Measurements from ENCODE around the gene RINT1.
"Not testable (repeated sequence)": the region's sequence is repeated elsewhere in the genome, so short reads cannot be mapped to it uniquely, and the experiment has no call there.

The RINT1 gene

GRCh38 chr7:105496521-105496920 lies 35.5 kb upstream of the RINT1 start:
- no peak for DNase-seq
- TF ChIP-seq CTCF (IDR thresholded peaks at IDR 0.05; ENCODE audit: low read depth, low read length), result no peak
- H3K27ac ChIP-seq, result no peak overlapping the region
- H3K27me3 ChIP-seq (ENCODE audit: insufficient read depth, low read depth, severe bottlenecking), result no peaks in the 10 kb centered on the region
- no peaks in the 10 kb centered on the region for H3K9me3 ChIP-seq (ENCODE audit: severe bottlenecking)
- H3K4me3 ChIP-seq (ENCODE audit: low read depth, low read length), result no peak overlapping the region
- H3K36me3 ChIP-seq, result peaks cover 26% of the 10 kb centered on the region

GRCh38 chr7:105497016-105497415 lies 35.0 kb upstream of the RINT1 start:
- no peak for DNase-seq
- Histone ChIP-seq H3K27ac (no peak overlapping the region), H3K9me3 (ENCODE audit: severe bottlenecking) (no peaks in the 10 kb centered on the region), H3K36me3 (peaks cover 28% of the 10 kb centered on the region), H3K27me3 (ENCODE audit: insufficient read depth, low read depth, severe bottlenecking) (no peaks in the 10 kb centered on the region), H3K4me3 (ENCODE audit: low read depth, low read length) (no peak overlapping the region)
- TF ChIP-seq CTCF (IDR thresholded peaks at IDR 0.05; ENCODE audit: low read depth, low read length), result no peak

- no peak for DNase-seq
- no peak overlapping the region for H3K4me3 ChIP-seq (ENCODE audit: low read depth, low read length)
- no peak for TF ChIP-seq CTCF (IDR thresholded peaks at IDR 0.05; ENCODE audit: low read depth, low read length)
- H3K27me3 ChIP-seq (ENCODE audit: insufficient read depth, low read depth, severe bottlenecking), result no peaks in the 10 kb centered on the region
- peaks cover 72% of the 10 kb centered on the region for H3K36me3 ChIP-seq
- H3K27ac ChIP-seq, result no peak overlapping the region
- H3K9me3 ChIP-seq (ENCODE audit: severe bottlenecking), result no peaks in the 10 kb centered on the region
Measured at GRCh38 chr7:105502173-105502572, 29.8 kb upstream of the RINT1 start.

GRCh38 chr7:105512415-105512814 lies 19.6 kb upstream of the RINT1 start:
- H3K36me3 ChIP-seq, result peaks cover 17% of the 10 kb centered on the region
- no peak overlapping the region for H3K4me3 ChIP-seq (ENCODE audit: low read depth, low read length)
- no peak for TF ChIP-seq CTCF (IDR thresholded peaks at IDR 0.05; ENCODE audit: low read depth, low read length)
- no peaks in the 10 kb centered on the region for H3K27me3 ChIP-seq (ENCODE audit: insufficient read depth, low read depth, severe bottlenecking)
- no peaks in the 10 kb centered on the region for H3K9me3 ChIP-seq (ENCODE audit: severe bottlenecking)
- no peak for DNase-seq
- no peak overlapping the region for H3K27ac ChIP-seq

GRCh38 chr7:105512926-105513526 lies 19.0 kb upstream of the RINT1 start:
- DNase-seq, result no peak
- no peak overlapping the region for H3K4me3 ChIP-seq (ENCODE audit: low read depth, low read length)
- TF ChIP-seq CTCF (IDR thresholded peaks at IDR 0.05; ENCODE audit: low read depth, low read length), result no peak
- no peaks in the 10 kb centered on the region for H3K9me3 ChIP-seq (ENCODE audit: severe bottlenecking)
- H3K36me3 ChIP-seq, result peaks cover 17% of the 10 kb centered on the region
- no peaks in the 10 kb centered on the region for H3K27me3 ChIP-seq (ENCODE audit: insufficient read depth, low read depth, severe bottlenecking)
- no peak overlapping the region for H3K27ac ChIP-seq

- not testable (repeated sequence) for H3K27ac ChIP-seq
Measured at GRCh38 chr7:105515610-105516009, 16.4 kb upstream of the RINT1 start.

More at GRCh38 chr7:105515610-105516009, 16.4 kb upstream of the RINT1 start:
- not testable (repeated sequence) for H3K4me3 ChIP-seq (ENCODE audit: low read depth, low read length); H3K27me3 ChIP-seq (ENCODE audit: insufficient read depth, low read depth, severe bottlenecking); DNase-seq; H3K9me3 ChIP-seq (ENCODE audit: severe bottlenecking)
- peaks cover 27% of the 10 kb centered on the region for H3K36me3 ChIP-seq
